HEK293 (cell line): ENCODE measurements around the gene ZFPL1.
A peak's percentile ranks its signal among the peaks of the same experiment; 100 is the strongest.

Source experiments
- FEZF1 ChIP-seq: fragments of 450-650 bp; formaldehyde crosslinking; IDR thresholded peaks from 2 replicates; pipeline ENCODE4 v1.5.1; 2016; ENCODE audit warnings: missing biosample characterization, missing genetic modification characterization
- MZF1 ChIP-seq: fragments of 450-650 bp; formaldehyde crosslinking; IDR thresholded peaks from 2 replicates; pipeline ENCODE4 v1.5.1; 2017; ENCODE audit warnings: missing biosample characterization, missing genetic modification characterization, borderline replicate concordance
- SP2 ChIP-seq: fragments of 450-650 bp; formaldehyde crosslinking; IDR thresholded peaks from 2 replicates; pipeline ENCODE4 v1.5.1; 2016; ENCODE audit warnings: missing biosample characterization, missing genetic modification characterization
- YY2 ChIP-seq: fragments of 450-650 bp; formaldehyde crosslinking; IDR thresholded peaks from 2 replicates; pipeline ENCODE4 v1.5.1; 2016; ENCODE audit warnings: missing biosample characterization, missing genetic modification characterization
- ZNF10 ChIP-seq: fragments of 450-650 bp; formaldehyde crosslinking; IDR thresholded peaks from 2 replicates; pipeline ENCODE4 v1.5.1; 2017; ENCODE audit warnings: missing biosample characterization, missing genetic modification characterization
- ZNF121 ChIP-seq: fragments of 450-650 bp; formaldehyde crosslinking; IDR thresholded peaks from 2 replicates; pipeline ENCODE4 v1.5.1; 2016; ENCODE audit warnings: missing biosample characterization, missing genetic modification characterization
- ZNF133 ChIP-seq: fragments of 450-650 bp; formaldehyde crosslinking; IDR thresholded peaks from 2 replicates; pipeline ENCODE4 v1.5.1; 2016; ENCODE audit warnings: missing biosample characterization, missing genetic modification characterization
- ZNF174 ChIP-seq: fragments of 450-650 bp; formaldehyde crosslinking; IDR thresholded peaks from 2 replicates; pipeline ENCODE4 v1.5.0; 2017; ENCODE audit warnings: missing biosample characterization, mild to moderate bottlenecking, missing genetic modification characterization
- ZNF23 ChIP-seq: fragments of 450-650 bp; formaldehyde crosslinking; IDR thresholded peaks from 2 replicates; pipeline ENCODE4 v1.5.1; 2016; ENCODE audit warnings: missing biosample characterization, missing genetic modification characterization, borderline replicate concordance
- ZNF426 ChIP-seq: fragments of 450-650 bp; formaldehyde crosslinking; IDR thresholded peaks from 2 replicates; pipeline ENCODE4 v1.5.1; 2017; ENCODE audit warnings: missing biosample characterization, missing genetic modification characterization, mild to moderate bottlenecking, inconsistent platforms, moderate library complexity
- ZNF501 ChIP-seq: fragments of 450-650 bp; formaldehyde crosslinking; IDR thresholded peaks from 2 replicates; pipeline ENCODE4 v1.5.1; 2016; ENCODE audit warnings: missing biosample characterization, missing genetic modification characterization
- ZNF549 ChIP-seq: fragments of 450-650 bp; IDR thresholded peaks from 2 replicates; pipeline ENCODE4 v1.5.1; 2018; ENCODE audit warnings: missing biosample characterization, missing genetic modification characterization, mild to moderate bottlenecking, inconsistent platforms, moderate library complexity
- ZNF626 ChIP-seq: fragments of 450-650 bp; sonication (Bioruptor Pico); formaldehyde crosslinking; IDR thresholded peaks from 2 replicates; pipeline ENCODE4 v1.5.1; 2018; ENCODE audit warnings: missing biosample characterization, missing genetic modification characterization, inconsistent platforms
- TF ChIP-seq, protein P1 (sequence below): fragments of 450-650 bp; IDR thresholded peaks from 2 replicates; pipeline ENCODE4 v1.5.1; 2018; ENCODE audit warnings: missing biosample characterization, mild to moderate bottlenecking, missing genetic modification characterization
- TF ChIP-seq, protein P2 (sequence below): fragments of 450-650 bp; formaldehyde crosslinking; IDR thresholded peaks from 2 replicates; pipeline ENCODE4 v1.5.1; 2016; ENCODE audit warnings: missing biosample characterization, missing genetic modification characterization
- TF ChIP-seq, protein P3 (sequence below): fragments of 450-650 bp; formaldehyde crosslinking; IDR thresholded peaks from 2 replicates; pipeline ENCODE4 v1.5.1; 2016; ENCODE audit warnings: missing biosample characterization, missing genetic modification characterization, borderline replicate concordance
- TF ChIP-seq, protein P4 (sequence below): fragments of 450-650 bp; formaldehyde crosslinking; IDR thresholded peaks from 2 replicates; pipeline ENCODE4 v1.5.1; 2016; ENCODE audit warnings: missing biosample characterization, missing genetic modification characterization
- TF ChIP-seq, protein P5 (sequence below): fragments of 450-650 bp; formaldehyde crosslinking; IDR thresholded peaks from 2 replicates; pipeline ENCODE4 v1.5.1; 2016; ENCODE audit warnings: missing biosample characterization, missing genetic modification characterization
- TF ChIP-seq, protein P6 (sequence below): fragments of 450-650 bp; formaldehyde crosslinking; IDR thresholded peaks from 2 replicates; pipeline ENCODE4 v1.5.1; 2016; ENCODE audit warnings: missing biosample characterization, missing genetic modification characterization
- TF ChIP-seq, protein P7 (sequence below): fragments of 450-650 bp; formaldehyde crosslinking; IDR thresholded peaks from 2 replicates; pipeline ENCODE4 v1.5.1; 2017; ENCODE audit warnings: missing biosample characterization, missing genetic modification characterization
- TF ChIP-seq, protein P8 (sequence below): fragments of 450-650 bp; formaldehyde crosslinking; IDR thresholded peaks from 2 replicates; pipeline ENCODE4 v1.5.1; 2017; ENCODE audit warnings: missing biosample characterization, missing genetic modification characterization
- TF ChIP-seq, protein P9 (sequence below): fragments of 450-650 bp; formaldehyde crosslinking; IDR thresholded peaks from 2 replicates; pipeline ENCODE4 v1.5.1; 2017; ENCODE audit warnings: missing biosample characterization, missing genetic modification characterization

Gene ZFPL1

DNA sequence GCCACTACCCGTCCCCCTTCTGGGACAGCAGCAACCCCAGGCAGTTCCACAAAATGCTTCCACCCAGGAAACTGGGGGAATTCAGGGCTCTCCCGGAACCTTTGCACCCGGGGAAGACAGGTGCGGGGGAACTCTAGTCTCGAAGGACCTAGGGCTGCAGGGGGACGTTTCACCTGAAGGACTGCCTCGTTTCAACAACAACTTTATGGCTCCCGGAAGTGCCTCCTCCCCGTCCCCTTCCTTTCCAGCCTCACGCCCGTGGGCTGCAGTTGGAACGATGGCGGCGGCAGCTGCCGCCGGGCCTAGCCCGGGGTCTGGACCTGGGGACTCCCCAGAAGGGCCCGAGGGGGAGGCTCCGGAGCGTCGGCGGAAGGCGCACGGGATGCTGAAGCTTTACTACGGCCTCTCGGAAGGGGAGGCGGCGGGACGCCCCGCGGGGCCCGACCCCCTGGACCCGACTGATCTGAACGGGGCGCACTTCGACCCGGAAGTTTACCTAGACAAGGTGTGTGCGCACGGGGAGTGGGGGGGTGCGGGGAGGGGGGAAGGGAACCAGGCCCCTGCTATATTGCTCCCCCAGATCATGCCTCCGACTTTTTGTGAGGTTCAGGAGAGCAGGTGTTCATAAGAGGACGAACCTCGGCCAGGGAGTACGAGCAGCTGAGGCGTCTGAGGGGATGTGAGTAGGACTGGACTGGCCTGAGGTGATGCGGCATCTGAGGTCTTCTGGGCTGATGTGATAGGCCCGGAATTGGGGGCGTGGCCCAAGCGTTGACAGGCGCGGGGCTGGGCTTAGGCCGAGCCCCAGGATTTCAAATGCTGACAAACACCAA, 12.2 kb downstream of the ZFPL1 start, which contains the start of gene VPS51 (continued):
- TF ChIP-seq, protein P1, sequence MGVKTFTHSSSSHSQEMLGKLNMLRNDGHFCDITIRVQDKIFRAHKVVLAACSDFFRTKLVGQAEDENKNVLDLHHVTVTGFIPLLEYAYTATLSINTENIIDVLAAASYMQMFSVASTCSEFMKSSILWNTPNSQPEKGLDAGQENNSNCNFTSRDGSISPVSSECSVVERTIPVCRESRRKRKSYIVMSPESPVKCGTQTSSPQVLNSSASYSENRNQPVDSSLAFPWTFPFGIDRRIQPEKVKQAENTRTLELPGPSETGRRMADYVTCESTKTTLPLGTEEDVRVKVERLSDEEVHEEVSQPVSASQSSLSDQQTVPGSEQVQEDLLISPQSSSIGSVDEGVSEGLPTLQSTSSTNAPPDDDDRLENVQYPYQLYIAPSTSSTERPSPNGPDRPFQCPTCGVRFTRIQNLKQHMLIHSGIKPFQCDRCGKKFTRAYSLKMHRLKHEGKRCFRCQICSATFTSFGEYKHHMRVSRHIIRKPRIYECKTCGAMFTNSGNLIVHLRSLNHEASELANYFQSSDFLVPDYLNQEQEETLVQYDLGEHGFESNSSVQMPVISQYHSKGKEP (tag by site-specific recombination): peak; percentile 90
- TF ChIP-seq YY2 (tag by site-specific recombination) (peak; percentile 93), ZNF133 (no peak), ZNF626 (tag by site-specific recombination) (no peak; the same call in 1 of the 2 replicates), ZNF501 (tag by site-specific recombination) (peak; percentile 92), ZNF426 (tag by site-specific recombination) (no peak), ZNF23 (tag by site-specific recombination) (0 out of 2 replicates have a peak, but pooled peaks have one; percentile 46), ZNF10 (tag by site-specific recombination) (peak; percentile 59; the same call in 1 of the 2 replicates), FEZF1 (tag by site-specific recombination) (peak; percentile 50; the same call in 1 of the 2 replicates), SP2 (tag by site-specific recombination) (peak; percentile 74), ZNF174 (tag by site-specific recombination) (no peak), MZF1 (peak; percentile 56; the same call in 1 of the 2 replicates), ZNF121 (tag by site-specific recombination) (no peak), ZNF549 (tag by site-specific recombination) (no peak)
- TF ChIP-seq, protein P2, sequence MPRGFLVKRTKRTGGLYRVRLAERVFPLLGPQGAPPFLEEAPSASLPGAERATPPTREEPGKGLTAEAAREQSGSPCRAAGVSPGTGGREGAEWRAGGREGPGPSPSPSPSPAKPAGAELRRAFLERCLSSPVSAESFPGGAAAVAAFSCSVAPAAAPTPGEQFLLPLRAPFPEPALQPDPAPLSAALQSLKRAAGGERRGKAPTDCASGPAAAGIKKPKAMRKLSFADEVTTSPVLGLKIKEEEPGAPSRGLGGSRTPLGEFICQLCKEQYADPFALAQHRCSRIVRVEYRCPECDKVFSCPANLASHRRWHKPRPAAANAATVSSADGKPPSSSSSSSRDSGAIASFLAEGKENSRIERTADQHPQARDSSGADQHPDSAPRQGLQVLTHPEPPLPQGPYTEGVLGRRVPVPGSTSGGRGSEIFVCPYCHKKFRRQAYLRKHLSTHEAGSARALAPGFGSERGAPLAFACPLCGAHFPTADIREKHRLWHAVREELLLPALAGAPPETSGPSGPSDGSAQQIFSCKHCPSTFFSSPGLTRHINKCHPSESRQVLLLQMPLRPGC (tag by site-specific recombination): peak; percentile 89
- TF ChIP-seq, protein P3, sequence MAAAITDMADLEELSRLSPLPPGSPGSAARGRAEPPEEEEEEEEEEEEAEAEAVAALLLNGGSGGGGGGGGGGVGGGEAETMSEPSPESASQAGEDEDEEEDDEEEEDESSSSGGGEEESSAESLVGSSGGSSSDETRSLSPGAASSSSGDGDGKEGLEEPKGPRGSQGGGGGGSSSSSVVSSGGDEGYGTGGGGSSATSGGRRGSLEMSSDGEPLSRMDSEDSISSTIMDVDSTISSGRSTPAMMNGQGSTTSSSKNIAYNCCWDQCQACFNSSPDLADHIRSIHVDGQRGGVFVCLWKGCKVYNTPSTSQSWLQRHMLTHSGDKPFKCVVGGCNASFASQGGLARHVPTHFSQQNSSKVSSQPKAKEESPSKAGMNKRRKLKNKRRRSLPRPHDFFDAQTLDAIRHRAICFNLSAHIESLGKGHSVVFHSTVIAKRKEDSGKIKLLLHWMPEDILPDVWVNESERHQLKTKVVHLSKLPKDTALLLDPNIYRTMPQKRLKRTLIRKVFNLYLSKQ: peak; percentile 88; the same call in 1 of the 2 replicates
- TF ChIP-seq, protein P4, sequence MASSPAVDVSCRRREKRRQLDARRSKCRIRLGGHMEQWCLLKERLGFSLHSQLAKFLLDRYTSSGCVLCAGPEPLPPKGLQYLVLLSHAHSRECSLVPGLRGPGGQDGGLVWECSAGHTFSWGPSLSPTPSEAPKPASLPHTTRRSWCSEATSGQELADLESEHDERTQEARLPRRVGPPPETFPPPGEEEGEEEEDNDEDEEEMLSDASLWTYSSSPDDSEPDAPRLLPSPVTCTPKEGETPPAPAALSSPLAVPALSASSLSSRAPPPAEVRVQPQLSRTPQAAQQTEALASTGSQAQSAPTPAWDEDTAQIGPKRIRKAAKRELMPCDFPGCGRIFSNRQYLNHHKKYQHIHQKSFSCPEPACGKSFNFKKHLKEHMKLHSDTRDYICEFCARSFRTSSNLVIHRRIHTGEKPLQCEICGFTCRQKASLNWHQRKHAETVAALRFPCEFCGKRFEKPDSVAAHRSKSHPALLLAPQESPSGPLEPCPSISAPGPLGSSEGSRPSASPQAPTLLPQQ (tag by site-specific recombination): peak; percentile 71
- TF ChIP-seq, protein P5, sequence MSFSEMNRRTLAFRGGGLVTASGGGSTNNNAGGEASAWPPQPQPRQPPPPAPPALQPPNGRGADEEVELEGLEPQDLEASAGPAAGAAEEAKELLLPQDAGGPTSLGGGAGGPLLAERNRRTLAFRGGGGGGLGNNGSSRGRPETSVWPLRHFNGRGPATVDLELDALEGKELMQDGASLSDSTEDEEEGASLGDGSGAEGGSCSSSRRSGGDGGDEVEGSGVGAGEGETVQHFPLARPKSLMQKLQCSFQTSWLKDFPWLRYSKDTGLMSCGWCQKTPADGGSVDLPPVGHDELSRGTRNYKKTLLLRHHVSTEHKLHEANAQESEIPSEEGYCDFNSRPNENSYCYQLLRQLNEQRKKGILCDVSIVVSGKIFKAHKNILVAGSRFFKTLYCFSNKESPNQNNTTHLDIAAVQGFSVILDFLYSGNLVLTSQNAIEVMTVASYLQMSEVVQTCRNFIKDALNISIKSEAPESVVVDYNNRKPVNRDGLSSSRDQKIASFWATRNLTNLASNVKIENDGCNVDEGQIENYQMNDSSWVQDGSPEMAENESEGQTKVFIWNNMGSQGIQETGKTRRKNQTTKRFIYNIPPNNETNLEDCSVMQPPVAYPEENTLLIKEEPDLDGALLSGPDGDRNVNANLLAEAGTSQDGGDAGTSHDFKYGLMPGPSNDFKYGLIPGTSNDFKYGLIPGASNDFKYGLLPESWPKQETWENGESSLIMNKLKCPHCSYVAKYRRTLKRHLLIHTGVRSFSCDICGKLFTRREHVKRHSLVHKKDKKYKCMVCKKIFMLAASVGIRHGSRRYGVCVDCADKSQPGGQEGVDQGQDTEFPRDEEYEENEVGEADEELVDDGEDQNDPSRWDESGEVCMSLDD: peak; percentile 72; the same call in 1 of the 2 replicates
- TF ChIP-seq, protein P6, sequence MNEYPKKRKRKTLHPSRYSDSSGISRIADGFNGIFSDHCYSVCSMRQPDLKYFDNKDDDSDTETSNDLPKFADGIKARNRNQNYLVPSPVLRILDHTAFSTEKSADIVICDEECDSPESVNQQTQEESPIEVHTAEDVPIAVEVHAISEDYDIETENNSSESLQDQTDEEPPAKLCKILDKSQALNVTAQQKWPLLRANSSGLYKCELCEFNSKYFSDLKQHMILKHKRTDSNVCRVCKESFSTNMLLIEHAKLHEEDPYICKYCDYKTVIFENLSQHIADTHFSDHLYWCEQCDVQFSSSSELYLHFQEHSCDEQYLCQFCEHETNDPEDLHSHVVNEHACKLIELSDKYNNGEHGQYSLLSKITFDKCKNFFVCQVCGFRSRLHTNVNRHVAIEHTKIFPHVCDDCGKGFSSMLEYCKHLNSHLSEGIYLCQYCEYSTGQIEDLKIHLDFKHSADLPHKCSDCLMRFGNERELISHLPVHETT (tag by site-specific recombination): peak; percentile 100
- TF ChIP-seq, protein P7, sequence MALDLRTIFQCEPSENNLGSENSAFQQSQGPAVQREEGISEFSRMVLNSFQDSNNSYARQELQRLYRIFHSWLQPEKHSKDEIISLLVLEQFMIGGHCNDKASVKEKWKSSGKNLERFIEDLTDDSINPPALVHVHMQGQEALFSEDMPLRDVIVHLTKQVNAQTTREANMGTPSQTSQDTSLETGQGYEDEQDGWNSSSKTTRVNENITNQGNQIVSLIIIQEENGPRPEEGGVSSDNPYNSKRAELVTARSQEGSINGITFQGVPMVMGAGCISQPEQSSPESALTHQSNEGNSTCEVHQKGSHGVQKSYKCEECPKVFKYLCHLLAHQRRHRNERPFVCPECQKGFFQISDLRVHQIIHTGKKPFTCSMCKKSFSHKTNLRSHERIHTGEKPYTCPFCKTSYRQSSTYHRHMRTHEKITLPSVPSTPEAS (tag by site-specific recombination): peak; percentile 55
- TF ChIP-seq, protein P8, sequence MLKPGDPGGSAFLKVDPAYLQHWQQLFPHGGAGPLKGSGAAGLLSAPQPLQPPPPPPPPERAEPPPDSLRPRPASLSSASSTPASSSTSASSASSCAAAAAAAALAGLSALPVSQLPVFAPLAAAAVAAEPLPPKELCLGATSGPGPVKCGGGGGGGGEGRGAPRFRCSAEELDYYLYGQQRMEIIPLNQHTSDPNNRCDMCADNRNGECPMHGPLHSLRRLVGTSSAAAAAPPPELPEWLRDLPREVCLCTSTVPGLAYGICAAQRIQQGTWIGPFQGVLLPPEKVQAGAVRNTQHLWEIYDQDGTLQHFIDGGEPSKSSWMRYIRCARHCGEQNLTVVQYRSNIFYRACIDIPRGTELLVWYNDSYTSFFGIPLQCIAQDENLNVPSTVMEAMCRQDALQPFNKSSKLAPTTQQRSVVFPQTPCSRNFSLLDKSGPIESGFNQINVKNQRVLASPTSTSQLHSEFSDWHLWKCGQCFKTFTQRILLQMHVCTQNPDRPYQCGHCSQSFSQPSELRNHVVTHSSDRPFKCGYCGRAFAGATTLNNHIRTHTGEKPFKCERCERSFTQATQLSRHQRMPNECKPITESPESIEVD (tag by site-specific recombination): 0 out of 2 replicates have a peak, but pooled peaks have one; percentile 33
- TF ChIP-seq, protein P9, sequence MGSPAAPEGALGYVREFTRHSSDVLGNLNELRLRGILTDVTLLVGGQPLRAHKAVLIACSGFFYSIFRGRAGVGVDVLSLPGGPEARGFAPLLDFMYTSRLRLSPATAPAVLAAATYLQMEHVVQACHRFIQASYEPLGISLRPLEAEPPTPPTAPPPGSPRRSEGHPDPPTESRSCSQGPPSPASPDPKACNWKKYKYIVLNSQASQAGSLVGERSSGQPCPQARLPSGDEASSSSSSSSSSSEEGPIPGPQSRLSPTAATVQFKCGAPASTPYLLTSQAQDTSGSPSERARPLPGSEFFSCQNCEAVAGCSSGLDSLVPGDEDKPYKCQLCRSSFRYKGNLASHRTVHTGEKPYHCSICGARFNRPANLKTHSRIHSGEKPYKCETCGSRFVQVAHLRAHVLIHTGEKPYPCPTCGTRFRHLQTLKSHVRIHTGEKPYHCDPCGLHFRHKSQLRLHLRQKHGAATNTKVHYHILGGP: no peak
